OCI-LY7 (cell line): Measurements from ENCODE around the gene GLIPR1L2. TPM values are rescaled to one million over a fixed set of nuclear protein-coding genes. Genes with fewer than 3 reads are reported as not detected.

ENCODE experiments used
- BruUV-seq: library from RNA; stranded (reverse); fragments of 400-500 nt; replicated peaks from 2 replicates; lab custom pipeline; 2021; lab: Mats Ljungman, UMichigan
- CTCF ChIA-PET: fragments of 300-600 bp; sonication (Branson Sonifier 250); formaldehyde crosslinking; loops from one replicate; lab custom pipeline; 2022; ENCODE audit warnings: antibody characterized with exemption; ENCODE audit not compliant: unreplicated experiment; lab: Charles Lee
- POLR2A ChIA-PET: fragments of 300-600 bp; sonication (Branson Sonifier 250); formaldehyde crosslinking; loops from one replicate; lab custom pipeline; 2022; ENCODE audit warnings: antibody characterized with exemption; lab: Charles Lee
- DNase-seq: peaks from one replicate; pipeline ENCODE4 v3.0.0-alpha.2; 2015; ENCODE audit warnings: low spot score
- H2AFZ ChIP-seq: fragments of 200-600 bp; sonication (generic), shearing (Covaris generic); 2 replicates; pipeline ENCODE4 v1.6.1; 2014; ENCODE audit warnings: mild to moderate bottlenecking, antibody characterized with exemption, low read length, moderate library complexity
- H3K27ac ChIP-seq: fragments of 200-600 bp; sonication (generic); 2 replicates; pipeline ENCODE4 v1.5.1; 2014; ENCODE audit warnings: mixed run types, low read depth, mild to moderate bottlenecking, moderate library complexity, low read length, inconsistent platforms; ENCODE audit not compliant: poor library complexity, severe bottlenecking
- H3K36me3 ChIP-seq: fragments of 200-600 bp; sonication (generic); 2 replicates; pipeline ENCODE4 v1.6.1; 2014; ENCODE audit warnings: mild to moderate bottlenecking, antibody characterized with exemption, low read length, moderate library complexity, mixed read lengths; ENCODE audit not compliant: insufficient read depth
- H3K4me1 ChIP-seq: fragments of 200-600 bp; sonication (generic); 2 replicates; pipeline ENCODE4 v1.5.1; 2014; ENCODE audit warnings: mild to moderate bottlenecking, low read length; ENCODE audit not compliant: insufficient read depth, poor library complexity, severe bottlenecking
- H3K4me2 ChIP-seq: fragments of 200-600 bp; sonication (generic); 2 replicates; pipeline ENCODE4 v1.6.1; 2014; ENCODE audit warnings: mild to moderate bottlenecking, low read length
- H3K4me3 ChIP-seq: fragments of 200-600 bp; sonication (generic); 2 replicates; pipeline ENCODE4 v1.5.1; 2014; ENCODE audit warnings: mild to moderate bottlenecking, low read depth, low read length; ENCODE audit not compliant: poor library complexity, severe bottlenecking
- H3K79me2 ChIP-seq: fragments of 200-600 bp; sonication (generic); 2 replicates; pipeline ENCODE4 v1.6.1; 2016; ENCODE audit warnings: low read depth, mild to moderate bottlenecking, low read length, moderate library complexity, mixed read lengths; ENCODE audit not compliant: insufficient read depth
- H3K9me2 ChIP-seq: fragments of 200-600 bp; sonication (generic); 2 replicates; pipeline ENCODE4 v1.6.1; 2016; ENCODE audit warnings: mild to moderate bottlenecking, low read length, mixed read lengths; ENCODE audit not compliant: insufficient read depth
- H3K9me3 ChIP-seq: fragments of 200-600 bp; sonication (generic); 2 replicates; pipeline ENCODE4 v1.6.1; 2014; ENCODE audit warnings: mild to moderate bottlenecking, mixed run types, low read length, mixed read lengths
- H4K20me1 ChIP-seq: fragments of 200-600 bp; sonication (generic); 2 replicates; pipeline ENCODE4 v1.6.1; 2014; ENCODE audit warnings: mild to moderate bottlenecking, antibody characterized with exemption, low read length, moderate library complexity, mixed read lengths; ENCODE audit not compliant: insufficient read depth
- CTCF ChIP-seq: fragments of 200-600 bp; sonication (generic); conservative IDR thresholded peaks from 2 replicates; pipeline ENCODE4 v1.5.1; 2014; ENCODE audit warnings: mild to moderate bottlenecking, antibody characterized with exemption, low read length, moderate library complexity, mixed read lengths
- EZH2phosphoT487 ChIP-seq: fragments of 200-600 bp; sonication (generic); IDR thresholded peaks from 2 replicates; pipeline ENCODE4 v1.6.1; 2018; ENCODE audit warnings: low read depth, borderline replicate concordance, mild to moderate bottlenecking, mixed run types, antibody characterized with exemption, low read length, moderate library complexity, mixed read lengths
- intact Hi-C: fragments of 100-400 bp; cut with micrococcal nuclease; formaldehyde crosslinking; loops from one replicate; pipeline ENCODE4 v1.10.0; 2022; ENCODE audit not compliant: unreplicated experiment
- total RNA-seq, 2 experiments: library from RNA; depleted of rRNA in 1 of 2; stranded (reverse); fragments of >200 nt in 1 of 2; shearing (Covaris generic) in 1 of 2; gene quantifications; 2 replicates each; pipeline ENCODE4 v1.2.3, GENCODE V29; 2014 to 2022

GLIPR1L2 gene
- total RNA-seq, 2 experiments from 2014 or later = not detected

- CTCF ChIA-PET = no interaction called here
- Histone ChIP-seq H3K79me2 (no peaks in the 10 kb centered on the region), H3K4me1 (no peaks in the 10 kb centered on the region), H3K9me2 (no peaks in the 10 kb centered on the region), H3K27ac (no peak overlapping the region), H2AFZ (no peak overlapping the region), H4K20me1 (no peaks in the 10 kb centered on the region), H3K4me3 (no peak overlapping the region), H3K4me2 (no peak overlapping the region), H3K9me3 (peaks cover 20% of the 10 kb centered on the region), H3K36me3 (no peaks in the 10 kb centered on the region)
- TF ChIP-seq CTCF (no peak), EZH2phosphoT487 (no peak)
- intact Hi-C loops = no loop called here
- no peak for DNase-seq
- POLR2A ChIA-PET = interaction anchor here (1.1 kb wide), 1 partner anchor 19 kb away, joined by 5 read pairs; no protein-coding TSS in a partner anchor
- no TSS peak for BruUV-seq
Measured at GRCh38 chr12:75432924-75433323, 42.0 kb downstream of the GLIPR1L2 start.

- H2AFZ ChIP-seq = no peak overlapping the region
- H3K9me3 ChIP-seq = no peaks in the 10 kb centered on the region
- BruUV-seq = no TSS peak
- intact Hi-C loops = no loop called here
- H3K79me2 ChIP-seq = no peaks in the 10 kb centered on the region
- no peaks in the 10 kb centered on the region for H3K36me3 ChIP-seq
- no peak for TF ChIP-seq EZH2phosphoT487
- TF ChIP-seq CTCF = peak; percentile 65
- POLR2A ChIA-PET = interaction anchor here (0.6 kb wide), 1 partner anchor 14 kb away, joined by 3 read pairs; no protein-coding TSS in a partner anchor
- no peak overlapping the region for H3K4me2 ChIP-seq
- CTCF ChIA-PET = no interaction called here
- peak; percentile 29 for DNase-seq
- H4K20me1 ChIP-seq = no peaks in the 10 kb centered on the region
- no peaks in the 10 kb centered on the region for H3K4me1 ChIP-seq
- H3K4me3 ChIP-seq = no peak overlapping the region
- H3K27ac ChIP-seq = no peak overlapping the region
- no peaks in the 10 kb centered on the region for H3K9me2 ChIP-seq
Measured at GRCh38 chr12:75437564-75437963, 46.7 kb downstream of the GLIPR1L2 start.

GRCh38 chr12:75438059-75438754 lies 47.3 kb downstream of the GLIPR1L2 start:
- Histone ChIP-seq H3K79me2 (no peaks in the 10 kb centered on the region), H3K4me2 (no peak overlapping the region), H3K9me3 (no peaks in the 10 kb centered on the region), H3K4me3 (no peak overlapping the region), H3K4me1 (no peaks in the 10 kb centered on the region), H2AFZ (no peak overlapping the region), H3K9me2 (no peaks in the 10 kb centered on the region), H3K27ac (no peak overlapping the region), H3K36me3 (no peaks in the 10 kb centered on the region), H4K20me1 (no peaks in the 10 kb centered on the region)
- CTCF ChIA-PET = no interaction called here
- BruUV-seq = no TSS peak
- intact Hi-C loops = no loop called here
- TF ChIP-seq EZH2phosphoT487 (no peak), CTCF (no peak)
- POLR2A ChIA-PET = no interaction called here
- no peak for DNase-seq
